Ovary (tissue), 3 donors: ENCODE data around the gene ACTN2.

Experiments
- EP300 ChIP-seq: sonication (generic); formaldehyde crosslinking; IDR thresholded peaks from one replicate; pipeline ENCODE4 v1.6.1; 2017; ENCODE audit warnings: antibody characterized with exemption
- POLR2A ChIP-seq: fragments of 450-650 bp; IDR thresholded peaks from one replicate; pipeline ENCODE4 v1.6.1; 2017; ENCODE audit warnings: antibody characterized with exemption, mild to moderate bottlenecking, moderate library complexity
- TF ChIP-seq, protein P1 (sequence below), 3 donors: fragments of 450-650 bp in 2 of 3; fragments of 200-600 bp in 1 of 3; IDR thresholded peaks; one replicate each; pipeline versions ENCODE4 v1.5.1 to v1.8.0; 2016 to 2022; ENCODE audit warnings: antibody characterized with exemption in 3 of 3, mild to moderate bottlenecking in 1 of 3
- donor health status: DM: no; HTN: no; CAD: no.

DNA sequence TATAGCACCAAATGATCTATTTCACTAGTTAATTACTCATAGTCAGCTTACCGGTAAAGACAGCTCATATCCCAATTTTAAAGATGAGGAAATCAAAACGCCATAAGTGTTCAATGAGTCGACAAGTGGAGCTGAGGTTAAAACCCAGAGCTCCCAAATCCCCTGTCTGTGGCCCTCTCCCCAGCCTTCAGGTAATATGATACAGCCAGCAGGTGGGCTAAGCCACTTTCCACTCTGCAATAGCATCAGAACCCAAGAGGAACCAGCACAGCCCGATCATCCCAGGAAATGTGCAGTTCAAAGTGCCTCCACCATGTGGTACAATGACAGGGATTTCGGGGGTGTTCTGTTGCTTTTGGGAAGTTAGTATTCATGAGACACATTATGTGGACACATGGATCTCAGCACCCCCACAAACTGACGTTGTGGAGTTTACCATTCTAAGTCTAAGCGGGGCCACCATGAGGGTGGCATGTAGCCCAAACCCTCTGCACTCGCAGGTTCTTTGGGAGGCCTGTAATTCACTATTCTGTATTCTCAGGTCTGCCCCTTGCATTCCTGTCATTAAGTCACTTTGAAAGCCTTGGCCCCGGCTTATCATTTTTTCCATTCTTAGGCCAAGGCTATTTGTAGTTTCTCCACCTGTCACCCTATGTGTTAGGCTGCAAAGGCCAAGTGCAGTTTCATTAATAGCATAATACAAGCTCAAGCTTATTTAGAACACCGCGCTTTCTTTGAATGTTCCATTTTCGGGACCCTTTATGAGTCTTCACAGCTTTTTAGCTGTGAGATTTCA, 26.3 kb upstream of the ACTN2 start:
- TF ChIP-seq, protein P1, sequence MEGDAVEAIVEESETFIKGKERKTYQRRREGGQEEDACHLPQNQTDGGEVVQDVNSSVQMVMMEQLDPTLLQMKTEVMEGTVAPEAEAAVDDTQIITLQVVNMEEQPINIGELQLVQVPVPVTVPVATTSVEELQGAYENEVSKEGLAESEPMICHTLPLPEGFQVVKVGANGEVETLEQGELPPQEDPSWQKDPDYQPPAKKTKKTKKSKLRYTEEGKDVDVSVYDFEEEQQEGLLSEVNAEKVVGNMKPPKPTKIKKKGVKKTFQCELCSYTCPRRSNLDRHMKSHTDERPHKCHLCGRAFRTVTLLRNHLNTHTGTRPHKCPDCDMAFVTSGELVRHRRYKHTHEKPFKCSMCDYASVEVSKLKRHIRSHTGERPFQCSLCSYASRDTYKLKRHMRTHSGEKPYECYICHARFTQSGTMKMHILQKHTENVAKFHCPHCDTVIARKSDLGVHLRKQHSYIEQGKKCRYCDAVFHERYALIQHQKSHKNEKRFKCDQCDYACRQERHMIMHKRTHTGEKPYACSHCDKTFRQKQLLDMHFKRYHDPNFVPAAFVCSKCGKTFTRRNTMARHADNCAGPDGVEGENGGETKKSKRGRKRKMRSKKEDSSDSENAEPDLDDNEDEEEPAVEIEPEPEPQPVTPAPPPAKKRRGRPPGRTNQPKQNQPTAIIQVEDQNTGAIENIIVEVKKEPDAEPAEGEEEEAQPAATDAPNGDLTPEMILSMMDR (IDR thresholded peaks at IDR 0.05): no peak
- TF ChIP-seq EP300: no peak
- no peak for TF ChIP-seq POLR2A
